Kidney (tissue), 14 donors: ENCODE data around the gene FAM168B. TPM values are rescaled to one million over a fixed set of nuclear protein-coding genes. Genes with fewer than 3 reads are reported as not detected.

ENCODE experiments used
- DNase-seq, 5 donors: peaks; one replicate each; pipeline ENCODE4 v3.0.0-alpha.2; 2013 to 2020
- FAIRE-seq: peaks from 2 replicates; lab custom pipeline; 2012; peaks lifted over from hg19 to GRCh38; lab: Jason Lieb, UNC
- H3K27ac ChIP-seq, 2 donors: one replicate each; pipeline ENCODE4 v1.7.0; 2013; ENCODE audit warnings: low read depth in 2 of 2, low read length in 2 of 2, inconsistent platforms in 1 of 2
- H3K27me3 ChIP-seq: one replicate; pipeline ENCODE4 v1.7.1; 2013; ENCODE audit warnings: low read length, inconsistent platforms; ENCODE audit not compliant: control insufficient read depth, insufficient read depth
- H3K36me3 ChIP-seq, 3 donors: one replicate each; pipeline versions ENCODE4 v1.7.0 to v1.7.1; 2013; ENCODE audit warnings: low read length in 3 of 3, control low read depth in 1 of 3, inconsistent platforms in 1 of 3; ENCODE audit not compliant: insufficient read depth in 3 of 3, control insufficient read depth in 2 of 3
- H3K4me1 ChIP-seq, 3 donors: one replicate each; pipeline versions ENCODE4 v1.7.0 to v1.7.1; 2013; ENCODE audit warnings: low read length in 3 of 3, inconsistent platforms in 1 of 3, low read depth in 1 of 3; ENCODE audit not compliant: control insufficient read depth in 2 of 3, insufficient read depth in 2 of 3
- H3K4me3 ChIP-seq, 3 donors: one replicate each; pipeline versions ENCODE4 v1.7.0 to v1.8.1; 2013; ENCODE audit warnings: low read length in 3 of 3, control low read depth in 1 of 3, inconsistent platforms in 1 of 3
- H3K9ac ChIP-seq, 3 donors: one replicate each; pipeline versions ENCODE4 v1.7.0 to v1.7.1; 2013; ENCODE audit warnings: low read length in 3 of 3, control low read depth in 1 of 3, inconsistent platforms in 1 of 3
- H3K9me3 ChIP-seq, 3 donors: one replicate each; pipeline versions ENCODE4 v1.7.0 to v1.7.1; 2013; ENCODE audit warnings: low read length in 3 of 3, control low read depth in 1 of 3, inconsistent platforms in 1 of 3; ENCODE audit not compliant: control insufficient read depth in 2 of 3, insufficient read depth in 1 of 3
- CTCF ChIP-seq: IDR thresholded peaks from 3 replicates; pipeline ENCODE4 v1.5.1; 2012; ENCODE audit warnings: mild to moderate bottlenecking, moderate library complexity, borderline replicate concordance; ENCODE audit not compliant: insufficient read depth; ENCODE audit errors: extremely low read depth
- intact Hi-C: fragments of 100-400 bp; cut with DNase I; formaldehyde crosslinking; loops from one replicate; pipeline ENCODE4 v1.11.1; 2022
- polyA plus RNA-seq: library from polyadenylated mRNA; stranded (reverse); fragments of 350-450 nt; fragmentation: Illumina TruSeq; extraction: RNeasy Lipid Tissue Mini Kit (QIAGEN cat#74804); gene quantifications from one replicate; pipeline ENCODE4 v1.2.3, GENCODE V29; 2014; ENCODE audit warnings: low read depth, low replicate concordance; ENCODE audit not compliant: insufficient read depth
- total RNA-seq: library from RNA; stranded (reverse); fragmentation: NEBNext Ultra II Directional; extraction: Animal tissue kit (Norgen Biotek cat#: 25700); gene quantifications from one replicate; pipeline ENCODE4 v1.2.1, GENCODE V29; 2021
- donor health status: control.
- donor health status: control.
- donor health status: control.
- donor health status: control.
- donor health status: control.
- donor health status: DM: yes; HTN: yes; CAD: no.
- donor health status: Normal renal cell carcinoma (clear cell type).

Gene FAM168B
- total and polyA plus RNA-seq, 2 donors from 2014 or later, result 34.1 to 89.9 TPM

- Histone ChIP-seq H3K36me3 (no peaks in the 10 kb centered on the region), H3K27ac (peak overlapping the region in 1 of 2 donors; percentile 94), H3K9me3 (no peaks in the 10 kb centered on the region), H3K27me3 (no peaks in the 10 kb centered on the region), H3K4me1 (no peaks in the 10 kb centered on the region), H3K9ac (no peak overlapping the region), H3K4me3 (peak overlapping the region in 1 of 3 donors; percentile 84)
- FAIRE-seq (no peak), DNase-seq (no peak)
- no peak for TF ChIP-seq CTCF
- intact Hi-C loops, result no loop called here
These were observed 1.4 kb upstream of the FAM168B start for GRCh38 chr2:131094463-131095281.

- FAIRE-seq, result no peak
- DNase-seq, result peak in 1 of 5 donors; percentile 62
- Histone ChIP-seq H3K36me3 (peaks cover 0 to 1% (median 0%) of the 10 kb centered on the region in 3 donors), H3K4me3 (peak overlapping the region; percentile 73 to 84 (median 78)), H3K4me1 (no peaks in the 10 kb centered on the region), H3K27ac (peak overlapping the region; percentile 94 to 97), H3K9ac (peak overlapping the region; percentile 66 to 89 (median 85)), H3K9me3 (no peaks in the 10 kb centered on the region), H3K27me3 (no peaks in the 10 kb centered on the region)
- no peak for TF ChIP-seq CTCF
- intact Hi-C loops, result no loop called here
These were observed 619 bp upstream of the FAM168B start for GRCh38 chr2:131093696-131094462.

GRCh38 chr2:131092458-131093005 is 728 bp downstream of the FAM168B start:
- intact Hi-C loops, result no loop called here
- Histone ChIP-seq H3K4me1 (no peaks in the 10 kb centered on the region), H3K4me3 (peak overlapping the region; percentile 62 to 91 (median 72)), H3K9me3 (no peaks in the 10 kb centered on the region), H3K9ac (peak overlapping the region; percentile 56 to 86 (median 86)), H3K27ac (peak overlapping the region; percentile 94 to 97), H3K27me3 (no peaks in the 10 kb centered on the region), H3K36me3 (peaks cover 1 to 15% (median 2%) of the 10 kb centered on the region in 3 donors)
- no peak for TF ChIP-seq CTCF
- no peak for FAIRE-seq
- peak in 1 of 5 donors; percentile 43 for DNase-seq
